HG03565 (cell line): Measurements from ENCODE around the gene RTP1.
"Not testable (repeated sequence)": the region's sequence is repeated elsewhere in the genome, so short reads cannot be mapped to it uniquely, and the experiment has no call there.

Experiments
- ATAC-seq: cut with Tn5 transposase; IDR thresholded peaks from one replicate; pipeline ENCODE4 v1.9.1; 2021; ENCODE audit warnings: mild to moderate bottlenecking, moderate library complexity; ENCODE audit not compliant: unreplicated experiment

Gene RTP1, protein sequence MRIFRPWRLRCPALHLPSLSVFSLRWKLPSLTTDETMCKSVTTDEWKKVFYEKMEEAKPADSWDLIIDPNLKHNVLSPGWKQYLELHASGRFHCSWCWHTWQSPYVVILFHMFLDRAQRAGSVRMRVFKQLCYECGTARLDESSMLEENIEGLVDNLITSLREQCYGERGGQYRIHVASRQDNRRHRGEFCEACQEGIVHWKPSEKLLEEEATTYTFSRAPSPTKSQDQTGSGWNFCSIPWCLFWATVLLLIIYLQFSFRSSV

DNA sequence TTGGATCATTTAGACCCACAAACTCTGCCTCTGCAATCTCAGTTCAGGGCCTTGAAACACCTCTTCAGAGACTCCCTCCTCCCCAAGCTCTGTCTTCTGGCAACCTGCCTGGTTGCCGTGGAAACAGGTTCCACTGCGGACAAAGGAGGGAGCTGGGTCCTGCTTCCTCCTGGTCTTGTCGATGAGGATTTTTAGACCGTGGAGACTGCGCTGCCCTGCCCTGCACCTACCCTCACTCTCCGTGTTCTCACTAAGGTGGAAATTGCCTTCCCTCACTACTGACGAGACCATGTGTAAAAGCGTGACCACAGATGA is at the start of gene RTP1:
TSS of gene RTP1 (plus strand) at position 152 of the 315 bp plus-strand sequence. CDS start at position 182, 30 bp downstream.
- ATAC-seq, result no peak

DNA sequence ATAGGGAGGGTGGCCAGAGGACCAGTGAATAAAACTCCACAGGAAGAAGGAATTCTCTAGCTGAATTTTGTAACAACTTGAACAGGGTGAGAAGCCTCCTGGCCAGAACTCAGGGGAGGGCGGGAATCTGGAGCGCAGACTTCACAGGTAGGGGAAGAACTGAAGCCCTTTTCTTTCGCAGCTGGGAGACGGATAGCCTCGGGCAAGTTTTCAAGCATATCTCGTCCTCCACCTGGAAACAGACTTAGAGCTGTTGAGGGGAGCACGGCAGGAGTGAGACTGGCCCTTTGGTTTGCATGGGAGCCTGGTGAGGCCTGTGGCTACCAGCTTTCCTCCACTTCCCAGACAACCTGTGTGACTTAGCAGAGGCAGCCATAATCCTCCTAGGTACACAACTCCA is 47.1 kb upstream of the RTP1 start:
- no peak for ATAC-seq

DNA sequence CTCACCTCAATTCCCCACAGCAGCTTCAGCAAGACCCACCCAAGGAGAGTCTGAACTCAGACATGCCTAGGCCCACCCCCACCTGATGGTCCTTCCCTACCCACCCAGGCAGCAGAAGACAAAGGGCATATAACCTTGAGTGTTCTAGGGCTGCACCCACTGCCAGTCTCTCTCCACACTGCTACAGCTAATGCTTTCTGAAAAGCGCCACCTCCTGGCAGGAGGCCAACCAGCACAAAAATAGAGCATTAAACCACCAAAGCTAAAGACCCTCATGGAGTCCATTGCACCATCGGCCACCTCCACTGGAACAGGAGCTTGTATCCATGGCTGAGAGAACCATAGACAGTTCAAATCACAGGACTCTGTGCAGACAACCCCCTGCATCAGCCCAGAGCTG is 46.7 kb upstream of the RTP1 start:
- no peak for ATAC-seq

DNA sequence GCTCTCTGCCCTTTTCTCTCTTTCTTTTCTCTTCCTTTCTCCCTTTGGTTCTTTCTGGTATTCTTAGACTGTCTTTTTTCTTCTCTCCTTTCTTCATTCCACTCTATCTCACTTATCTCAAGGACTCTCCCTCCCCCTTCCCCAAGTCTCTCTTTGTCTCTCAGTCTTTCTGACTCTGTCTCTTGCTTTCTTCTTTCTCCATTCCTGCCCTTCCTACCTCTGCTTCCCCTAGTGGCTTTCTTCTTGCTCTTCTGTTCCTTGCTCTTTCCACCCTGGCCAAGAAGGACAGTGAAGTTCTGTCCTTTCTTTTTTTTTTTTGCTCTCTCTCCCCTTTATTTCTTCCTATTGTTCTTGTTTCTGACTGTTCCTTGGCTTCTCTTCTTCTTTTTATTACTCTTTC is 35.7 kb upstream of the RTP1 start:
- no peak for ATAC-seq

DNA sequence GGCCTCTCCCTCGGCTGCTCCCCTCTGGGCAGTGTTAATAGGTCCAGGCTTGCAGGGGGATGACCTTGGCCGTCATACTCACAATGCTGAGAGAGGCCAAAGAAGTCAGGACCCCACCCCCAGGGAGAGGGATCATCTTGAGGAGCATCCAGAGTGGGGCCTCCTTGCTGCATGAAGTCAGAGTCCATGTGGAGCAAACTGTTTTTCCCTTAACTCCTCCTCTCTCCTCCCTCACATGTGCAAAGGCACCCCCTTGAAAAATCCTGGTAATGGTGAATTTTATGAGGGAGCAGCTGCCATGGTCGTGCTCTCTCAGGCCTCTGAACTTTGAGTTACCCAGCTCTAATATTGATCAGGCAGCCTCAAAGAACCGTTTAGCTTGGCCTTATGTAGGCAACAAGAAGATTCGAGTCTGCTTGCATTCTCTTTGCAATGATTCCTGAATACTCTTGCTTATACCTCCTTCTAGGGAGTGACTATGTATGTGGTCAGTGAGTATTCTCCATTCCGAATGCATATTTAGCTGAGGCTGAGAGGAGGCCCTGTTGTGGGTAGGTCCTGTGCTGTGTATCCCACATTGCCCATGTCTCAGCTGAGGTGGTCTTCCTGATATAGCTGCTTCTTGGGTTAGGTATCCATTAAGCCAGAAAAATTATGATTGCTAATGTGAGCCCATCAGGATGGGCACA is 34.9 kb upstream of the RTP1 start:
- ATAC-seq, result no peak

DNA sequence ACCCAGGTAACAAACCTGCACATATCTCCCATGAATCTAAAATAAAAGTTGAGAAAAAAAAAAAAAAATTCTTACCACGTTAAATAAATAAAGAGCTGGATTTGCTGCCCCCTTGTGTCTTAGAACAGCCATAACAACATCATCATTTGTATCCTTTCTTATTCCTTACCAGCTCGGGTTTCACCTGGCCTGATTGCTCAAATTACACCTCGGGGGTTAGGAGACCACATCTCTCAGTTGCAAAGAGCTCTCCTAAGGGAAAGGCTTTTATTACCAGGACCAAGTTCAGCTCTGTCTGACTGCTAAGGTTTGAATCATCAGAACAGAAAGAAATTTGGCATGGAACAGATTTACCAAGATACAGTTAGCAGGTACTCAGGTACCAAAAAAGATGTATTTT is 32.1 kb upstream of the RTP1 start:
- no peak for ATAC-seq

DNA sequence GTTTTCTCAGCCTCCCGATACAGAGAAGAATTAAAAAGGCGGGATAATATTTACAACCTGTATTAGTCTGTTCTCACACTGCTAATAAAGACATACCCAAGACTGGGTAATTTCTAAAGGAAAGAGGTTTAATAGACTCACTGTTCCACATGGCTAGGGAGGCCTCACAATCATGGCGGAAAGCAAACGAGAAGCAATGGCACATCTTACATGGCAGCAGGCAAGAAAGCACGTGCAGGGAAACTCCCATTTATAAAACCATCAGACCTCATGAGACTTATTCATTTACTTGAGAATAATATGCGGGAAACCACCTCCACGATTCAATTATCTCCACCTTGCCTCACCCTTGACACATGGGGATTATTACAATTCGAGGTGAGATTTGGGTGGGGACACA is 30.5 kb upstream of the RTP1 start:
- ATAC-seq, result no peak

DNA sequence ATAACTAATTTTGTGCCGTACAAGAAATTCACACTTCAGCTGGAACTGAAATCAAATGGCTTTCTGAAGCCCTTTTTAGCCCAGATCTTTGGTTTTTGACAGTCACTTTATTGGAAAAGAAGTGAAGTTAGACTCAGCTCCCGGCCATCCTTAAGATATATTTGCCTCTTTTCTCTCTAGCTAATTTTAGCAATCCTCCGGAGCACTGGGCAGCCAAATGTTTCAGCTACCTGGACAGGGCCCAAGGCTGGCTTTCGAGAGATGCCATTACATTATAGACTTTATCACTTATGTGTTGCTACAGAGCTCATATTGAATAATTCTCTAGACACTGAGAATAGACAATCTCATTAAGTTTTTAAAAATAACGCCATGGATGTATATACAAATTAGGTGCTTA is 29.5 kb upstream of the RTP1 start:
- no peak for ATAC-seq

DNA sequence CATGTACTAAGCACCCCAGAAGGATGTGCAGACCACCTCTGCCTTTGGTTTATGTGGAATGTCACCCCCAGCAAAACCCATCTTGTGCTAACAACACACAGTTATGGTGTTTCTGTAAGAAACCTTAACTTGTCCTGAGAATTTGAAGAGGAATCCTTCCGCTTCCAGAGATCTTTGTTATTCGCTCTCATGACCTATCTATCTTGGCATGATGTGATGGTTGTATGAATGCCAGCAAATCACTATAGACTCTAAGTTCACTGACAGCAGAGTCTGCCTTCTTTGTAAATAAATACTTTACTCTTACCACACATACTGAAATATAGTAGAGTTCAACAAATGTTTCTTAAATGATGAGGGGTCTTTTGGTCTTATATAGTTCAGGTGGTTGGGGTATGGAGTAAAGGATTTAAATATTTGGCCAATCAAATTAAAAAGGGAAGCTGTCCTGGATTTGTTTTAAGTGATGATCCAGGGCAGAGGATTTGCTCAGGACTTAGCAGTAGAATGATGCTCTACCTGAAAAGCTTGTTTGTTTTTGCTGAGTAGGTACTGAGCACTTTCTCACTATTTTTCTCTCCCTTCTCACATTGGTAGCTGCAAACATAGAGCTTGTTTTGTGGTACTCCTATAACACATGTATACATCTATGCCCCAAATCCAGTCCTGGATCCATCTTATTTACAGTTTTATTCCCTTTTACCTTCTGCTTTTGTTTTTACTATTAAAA is 27.9 kb upstream of the RTP1 start:
- no peak for ATAC-seq

DNA sequence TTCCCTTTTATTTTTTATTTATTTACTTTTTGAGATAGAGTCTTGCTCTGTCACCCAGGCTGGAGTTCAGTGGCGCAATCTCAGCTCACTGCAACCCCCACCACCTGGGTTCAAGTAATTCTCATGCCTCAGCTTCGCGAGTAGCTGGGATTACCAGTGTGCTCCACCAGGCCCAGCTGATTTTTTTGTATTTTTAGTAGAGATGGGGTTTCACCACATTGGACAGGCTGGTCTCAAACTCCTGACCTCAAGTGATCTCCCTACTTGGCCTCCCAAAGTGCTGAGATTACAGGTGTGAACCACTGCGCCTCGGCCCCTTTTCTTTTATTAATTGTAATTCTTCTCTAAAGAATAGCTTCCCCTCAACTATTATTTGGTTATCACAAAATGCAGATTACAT is 26.4 kb upstream of the RTP1 start:
- not testable (repeated sequence) for ATAC-seq

DNA sequence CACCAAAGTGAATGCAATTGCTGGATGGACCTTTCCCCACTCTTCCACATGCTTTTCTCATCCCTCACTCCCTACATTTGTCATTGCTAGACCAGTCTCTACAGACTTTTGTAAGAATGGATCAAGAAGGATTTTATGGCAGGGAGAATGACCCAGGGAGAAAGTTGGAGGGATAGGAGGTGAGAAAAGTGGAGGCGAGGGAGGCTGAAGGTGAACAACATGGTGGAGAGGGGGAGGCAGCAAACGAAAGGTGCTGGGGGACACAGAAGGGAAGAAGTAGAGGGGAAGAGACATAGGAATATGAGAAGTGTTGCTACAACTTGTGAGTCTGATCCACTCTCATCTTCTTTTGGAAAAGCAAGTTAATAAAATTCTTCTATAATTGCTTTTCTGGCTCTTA is 24.4 kb upstream of the RTP1 start:
- ATAC-seq, result no peak

DNA sequence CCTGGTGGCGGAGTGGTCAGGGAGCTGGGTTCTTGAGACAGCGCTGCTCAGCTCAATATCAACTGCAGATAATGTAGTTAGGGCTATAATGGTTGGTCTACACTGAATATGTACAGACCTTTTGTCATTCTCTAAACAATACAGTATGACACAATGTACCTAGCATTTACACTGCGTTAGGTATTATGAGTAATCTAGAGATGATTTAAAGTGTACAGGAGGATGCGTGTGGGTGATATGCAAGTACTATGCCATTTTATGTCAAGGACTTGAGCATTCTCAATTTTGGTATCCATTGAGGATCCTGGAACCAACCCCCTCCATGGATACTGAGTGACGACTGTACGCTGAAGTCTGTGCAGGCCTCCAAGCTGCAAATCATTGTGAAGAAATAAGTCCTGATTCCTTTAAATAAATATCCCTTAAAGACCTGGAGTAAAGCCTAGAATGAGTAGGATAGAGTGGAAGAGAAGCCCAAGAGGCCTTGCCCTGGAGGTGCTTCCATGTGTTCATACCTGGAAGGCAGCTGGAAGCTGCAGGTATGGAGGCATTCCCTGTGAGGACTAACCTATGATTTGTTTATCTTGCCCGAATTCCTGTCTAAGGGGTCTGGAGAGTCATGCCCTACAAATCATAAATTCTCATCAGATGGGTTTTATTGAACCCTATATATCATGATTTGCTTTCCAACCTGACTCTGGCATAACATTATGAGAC is 15.7 kb upstream of the RTP1 start:
- no peak for ATAC-seq

DNA sequence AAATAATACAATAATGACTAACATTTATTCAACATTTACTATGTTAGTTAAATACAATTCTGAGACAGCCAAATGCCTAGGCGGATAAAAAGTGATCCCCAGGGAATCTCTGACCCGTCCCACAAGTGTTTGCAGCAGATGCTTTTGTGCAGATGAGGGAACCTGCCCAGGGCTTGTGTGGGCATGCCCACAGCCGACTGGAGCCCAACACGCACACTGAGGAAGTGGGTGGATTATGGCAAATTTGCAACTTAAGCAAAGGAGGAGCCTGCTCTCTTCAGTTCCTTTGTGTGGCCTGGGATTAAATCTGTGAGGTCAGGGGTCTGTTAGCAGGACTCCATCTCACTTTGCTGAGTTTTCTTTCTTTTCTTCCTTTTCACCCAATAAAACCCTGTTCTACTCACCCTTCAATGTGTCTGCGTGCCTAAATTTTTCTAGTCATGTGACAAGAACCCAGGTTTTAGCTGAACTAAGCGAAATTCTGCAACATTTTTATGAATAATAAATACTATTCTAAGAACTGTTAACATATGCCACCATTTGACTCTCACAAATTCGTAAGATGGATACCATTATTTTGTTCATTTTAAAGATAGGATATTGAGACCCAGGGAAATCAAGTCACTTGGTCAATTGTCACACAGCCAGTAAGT is 13.9 kb upstream of the RTP1 start:
- ATAC-seq, result no peak

DNA sequence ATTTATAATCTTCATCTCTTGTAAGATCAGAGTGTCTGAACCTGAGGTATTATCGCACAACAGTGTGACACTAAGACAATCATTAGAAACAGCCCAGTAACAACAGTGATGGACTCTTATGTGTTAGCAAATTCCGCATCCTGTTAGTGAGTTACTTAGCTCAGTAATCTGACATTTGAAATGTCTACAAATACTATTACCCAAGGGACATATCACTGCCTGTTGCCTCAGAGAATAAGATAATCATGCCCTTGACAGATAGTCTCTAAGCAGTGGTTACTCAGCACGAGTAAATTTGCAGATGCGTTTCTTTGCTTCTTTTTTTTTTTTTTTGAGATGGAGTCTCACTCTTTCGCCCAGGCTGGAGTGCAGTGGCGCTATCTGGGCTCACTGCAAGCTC is 13.4 kb upstream of the RTP1 start:
- ATAC-seq, result no peak

DNA sequence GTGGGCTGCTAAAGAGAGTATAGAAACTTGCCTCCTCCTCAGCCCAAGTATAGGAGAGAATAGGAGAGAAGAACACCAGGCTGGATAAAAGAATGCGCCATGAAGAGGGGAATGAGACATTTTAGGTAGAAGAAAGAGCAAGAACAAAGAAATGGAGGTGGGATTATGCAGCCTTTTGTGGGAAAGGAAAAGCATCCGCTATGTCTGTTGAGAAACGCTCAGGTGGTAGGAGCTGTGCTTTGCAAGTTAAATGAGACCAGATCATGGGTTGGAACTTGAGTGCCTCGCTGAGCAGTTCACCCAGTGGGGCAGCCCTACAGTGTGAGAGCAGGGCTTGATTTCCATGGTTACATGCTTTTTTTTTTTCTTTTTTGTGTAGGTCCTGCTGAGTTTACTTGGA is 11.5 kb upstream of the RTP1 start:
- no peak for ATAC-seq

DNA sequence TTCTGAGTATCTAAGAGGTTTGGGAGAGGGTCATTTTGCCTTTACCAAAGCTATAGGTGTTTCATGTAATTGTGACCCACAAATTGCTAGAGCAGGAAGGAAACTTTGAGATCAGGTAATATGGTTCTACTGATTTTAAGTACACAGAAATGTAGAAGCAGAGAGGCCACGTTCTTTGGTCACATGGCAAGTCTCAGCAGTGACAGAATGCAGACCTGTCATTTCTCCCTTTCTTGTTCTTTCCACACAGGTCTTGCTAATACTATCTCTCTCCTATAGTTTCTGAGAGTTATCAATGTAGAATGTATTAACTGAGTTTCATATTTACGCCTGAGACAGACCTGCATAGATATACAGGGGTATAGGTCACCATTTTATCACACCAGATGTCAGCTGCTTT is 10.9 kb upstream of the RTP1 start:
- no peak for ATAC-seq

DNA sequence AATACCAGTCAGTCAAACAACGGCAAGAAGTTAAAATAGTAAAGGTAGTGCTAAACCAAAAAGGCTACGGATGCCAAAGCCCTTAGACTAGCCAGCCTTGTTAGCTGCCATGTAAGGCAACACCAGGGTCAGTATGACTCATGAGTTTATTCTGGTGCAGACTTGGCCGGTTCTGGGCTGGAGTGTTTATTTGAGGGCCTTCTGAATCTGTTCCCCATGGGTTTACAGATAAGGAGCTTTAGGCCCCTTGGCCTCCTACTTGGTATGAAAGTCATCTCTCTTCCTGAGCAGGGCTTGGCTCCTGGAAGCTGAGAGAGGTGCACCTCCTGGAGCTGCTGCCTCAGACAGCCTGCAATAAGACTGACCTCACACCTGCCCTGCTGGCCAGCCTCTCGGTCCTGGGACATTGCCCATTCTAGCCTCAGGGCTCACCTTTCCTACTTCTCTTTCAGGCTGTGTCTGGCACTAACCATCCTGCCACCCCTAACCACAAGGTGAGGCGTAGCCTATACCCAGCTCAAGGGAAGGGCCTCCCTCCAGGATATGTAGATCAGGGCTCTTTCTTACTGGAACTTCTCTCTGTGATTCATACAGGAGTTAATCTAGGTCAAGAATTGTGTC is 10.4 kb upstream of the RTP1 start:
- no peak for ATAC-seq

DNA sequence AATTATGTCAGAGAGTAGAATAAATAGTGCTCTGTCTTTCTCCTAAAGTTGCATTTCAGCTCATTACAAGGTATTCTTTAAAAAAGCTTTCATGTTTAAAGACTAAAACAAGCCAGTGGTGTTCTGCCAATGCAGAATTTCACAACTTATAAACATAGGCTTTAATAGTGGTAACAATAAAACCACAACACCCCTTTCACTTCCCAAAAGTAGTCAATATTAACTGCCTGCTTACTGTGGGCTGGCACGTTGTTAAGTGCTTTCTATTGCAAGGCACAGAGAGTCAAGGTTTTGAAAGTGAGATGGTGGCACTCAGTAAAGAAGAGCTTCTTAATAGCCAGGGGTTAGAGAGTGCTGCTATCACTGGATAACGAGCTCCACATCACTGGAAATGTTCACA is 8.4 kb upstream of the RTP1 start:
- ATAC-seq, result no peak

DNA sequence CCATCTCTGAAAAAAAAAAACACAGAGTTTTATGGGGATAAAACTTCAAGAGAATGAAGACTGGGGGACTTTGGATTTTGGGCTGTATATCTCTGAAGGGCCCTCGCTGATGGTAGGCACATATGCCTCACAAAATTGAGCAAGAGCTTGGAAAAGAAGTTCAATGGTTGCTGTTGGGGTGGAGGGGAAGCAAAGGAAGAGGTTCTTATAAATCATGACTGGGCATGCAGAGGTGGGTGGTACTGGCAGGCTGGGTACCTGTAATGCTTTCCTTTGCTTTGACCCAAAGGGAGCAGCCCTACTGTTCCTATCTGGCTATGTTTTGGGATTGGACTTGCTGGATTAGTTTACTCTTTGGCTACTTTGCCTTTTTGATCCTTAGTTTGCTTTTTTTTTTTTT is 6.0 kb upstream of the RTP1 start:
- no peak for ATAC-seq

DNA sequence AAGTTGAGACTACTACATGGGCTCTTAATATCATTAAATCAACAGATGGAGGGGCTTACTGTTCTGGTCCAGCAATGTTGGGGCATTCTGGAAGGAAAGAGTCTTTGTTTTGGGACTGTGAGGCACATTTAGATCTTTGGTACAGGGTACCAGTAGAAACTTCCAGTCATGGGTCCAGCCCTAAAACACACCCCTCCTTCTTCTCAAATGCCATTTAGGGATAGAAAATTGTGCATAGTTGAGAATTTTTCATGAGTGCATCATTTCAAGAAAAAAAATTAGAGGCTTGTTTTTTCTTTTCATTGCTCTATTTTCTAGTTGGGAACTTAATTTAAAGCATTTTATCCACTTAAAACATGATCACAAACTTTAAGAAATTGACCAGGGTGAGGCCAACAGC is 4.1 kb upstream of the RTP1 start:
- ATAC-seq, result no peak
